GM12878 (cell line): ENCODE data around the gene PRRT4. TPM values are rescaled to one million over a fixed set of nuclear protein-coding genes. Genes with fewer than 3 reads are reported as not detected.

Experiments used
- ATAC-seq: fragments of 200-7000 bp; cut with Tn5 transposase; 3 replicates; pipeline ENCODE4 v1.9.1; 2020; ENCODE audit warnings: mild to moderate bottlenecking, moderate library complexity
- BruUV-seq: library from RNA; stranded (reverse); fragments of 400-500 nt; replicated peaks from 2 replicates; lab custom pipeline; 2021; lab: Mats Ljungman, UMichigan
- CTCF ChIA-PET: fragments of 300-600 bp; sonication (Branson Sonifier 250); formaldehyde crosslinking; extraction: SDS; loops from one replicate; lab custom pipeline; 2021; ENCODE audit warnings: inconsistent platforms; lab: Yijun Ruan, JAX
- POLR2A ChIA-PET: fragments of 350-600 bp; formaldehyde crosslinking; extraction: SDS; loops from one replicate; lab custom pipeline; 2021; ENCODE audit warnings: inconsistent platforms; lab: Charles Lee
- RAD21 ChIA-PET: fragments of 300-600 bp; sonication (Branson Sonifier 250); formaldehyde crosslinking; loops from one replicate; lab custom pipeline; 2023; ENCODE audit warnings: antibody characterized with exemption; ENCODE audit not compliant: unreplicated experiment; lab: Charles Lee
- SMC1A ChIA-PET: fragments of 300-600 bp; sonication (Branson Sonifier 250); formaldehyde crosslinking; loops from one replicate; lab custom pipeline; 2023; ENCODE audit not compliant: unreplicated experiment, uncharacterized antibody; lab: Charles Lee
- DNase-seq: peaks from one replicate; pipeline ENCODE4 v3.0.0-alpha.2; 2011; ENCODE audit warnings: low read depth, low spot score
- FAIRE-seq: peaks from 3 replicates; lab custom pipeline; 2011; peaks lifted over from hg19 to GRCh38; lab: Jason Lieb, UNC
- H2AFZ ChIP-seq: 2 replicates; pipeline ENCODE4 v1.6.0; 2011; ENCODE audit warnings: low read depth, low read length, control low read depth; ENCODE audit not compliant: control insufficient read depth
- H3K27ac ChIP-seq: 2 replicates; pipeline ENCODE4 v1.5.1; 2011; ENCODE audit warnings: control low read depth; ENCODE audit not compliant: control insufficient read depth, insufficient read depth
- H3K27me3 ChIP-seq, 2 experiments: replicated peaks in 1 of 2; 2 replicates each; pipeline versions ENCODE4 v1.6.0 to v1.6.1; 2011; ENCODE audit warnings: low read length in 1 of 2; ENCODE audit not compliant: control insufficient read depth in 2 of 2, insufficient read depth in 2 of 2
- H3K36me3 ChIP-seq, 2 experiments: 2 replicates each; pipeline ENCODE4 v1.5.1; 2011; ENCODE audit warnings: low read length in 1 of 2; ENCODE audit not compliant: control insufficient read depth in 2 of 2, insufficient read depth in 2 of 2
- H3K4me1 ChIP-seq: 2 replicates; pipeline ENCODE4 v1.6.1; 2011; ENCODE audit warnings: mild to moderate bottlenecking, low read length, moderate library complexity, mixed read lengths; ENCODE audit not compliant: control insufficient read depth, insufficient read depth
- H3K4me2 ChIP-seq: 2 replicates; pipeline ENCODE4 v1.6.0; 2011; ENCODE audit warnings: control low read depth; ENCODE audit not compliant: control insufficient read depth, insufficient read depth
- H3K4me3 ChIP-seq: fragments of 200-600 bp; sonication (generic); 2 replicates; pipeline ENCODE4 v1.5.1; 2016
- H3K79me2 ChIP-seq: 2 replicates; pipeline ENCODE4 v1.6.0; 2011; ENCODE audit warnings: low read length; ENCODE audit not compliant: control insufficient read depth, insufficient read depth
- H3K9ac ChIP-seq: 2 replicates; pipeline ENCODE4 v1.8.0; 2011; ENCODE audit warnings: low read length, control low read depth, mixed read lengths; ENCODE audit not compliant: control insufficient read depth, insufficient read depth
- H3K9me3 ChIP-seq: replicated peaks from 3 replicates; pipeline ENCODE4 v1.5.1; 2011; ENCODE audit warnings: mild to moderate bottlenecking, low read length; ENCODE audit not compliant: control insufficient read depth, insufficient read depth
- H4K20me1 ChIP-seq: 2 replicates; pipeline ENCODE4 v1.6.0; 2011; ENCODE audit not compliant: control insufficient read depth, insufficient read depth
- CHD1 ChIP-seq: IDR thresholded peaks from 2 replicates; pipeline ENCODE4 v1.6.1; 2012; ENCODE audit warnings: low read depth, low read length, improper control_type of control experiment
- EGR1 ChIP-seq, 2 experiments: IDR thresholded peaks; 1 replicate in 1 of 2; 2 replicates in 1 of 2; pipeline ENCODE4 v1.6.1; 2011 to 2012; ENCODE audit warnings: low read depth in 2 of 2, low read length in 2 of 2, borderline replicate concordance in 1 of 2, mild to moderate bottlenecking in 1 of 2, moderate library complexity in 1 of 2
- EP300 ChIP-seq, 2 experiments: fragments of 150-350 bp in 1 of 2; IDR thresholded peaks; 2 replicates each; pipeline ENCODE4 v1.6.1; 2011 to 2012; ENCODE audit warnings: low read depth in 2 of 2, low read length in 2 of 2, borderline replicate concordance in 1 of 2, improper control_type of control experiment in 1 of 2, inconsistent platforms in 1 of 2; ENCODE audit not compliant: control insufficient read depth in 1 of 2
- IKZF1 ChIP-seq: fragments of 450-650 bp; conservative IDR thresholded peaks from 2 replicates; pipeline ENCODE4 v1.6.1; 2017; ENCODE audit warnings: antibody characterized with exemption, mild to moderate bottlenecking
- KDM1A ChIP-seq: fragments of 200-600 bp; sonication (generic); IDR thresholded peaks from 2 replicates; pipeline ENCODE4 v1.6.1; 2016; ENCODE audit warnings: borderline replicate concordance
- NR2F1 ChIP-seq: fragments of 450-650 bp; conservative IDR thresholded peaks from 2 replicates; pipeline ENCODE4 v1.6.1; 2017; ENCODE audit warnings: mild to moderate bottlenecking
- RCOR1 ChIP-seq: conservative IDR thresholded peaks from 2 replicates; pipeline ENCODE4 v1.6.1; 2012; ENCODE audit warnings: low read depth, low read length, improper control_type of control experiment
- RELB ChIP-seq: fragments of 450-650 bp; IDR thresholded peaks from 2 replicates; pipeline ENCODE4 v1.6.1; 2017; ENCODE audit warnings: low read depth, mild to moderate bottlenecking, moderate library complexity
- TCF3 ChIP-seq: IDR thresholded peaks from 2 replicates; pipeline ENCODE4 v1.6.1; 2012; ENCODE audit warnings: low read depth, mild to moderate bottlenecking, low read length, borderline replicate concordance; ENCODE audit not compliant: insufficient read depth
- WGBS: methylation state at CpG from one replicate; pipeline ENCODE4 v1.1.6; 2016; ENCODE audit warnings: low lambda C conversion rate; ENCODE audit not compliant: insufficient replicate concordance, insufficient coverage; ENCODE audit errors: missing lambda C conversion rate; 5-methylcytosine and 5-hydroxymethylcytosine counted together
- in situ Hi-C: fragments of 300-500 bp; cut with MboI; formaldehyde crosslinking; loops from 9 replicates; pipeline ENCODE4 v1.14.3; 2018; ENCODE audit warnings: mixed read lengths
- intact Hi-C: fragments of 100-400 bp; cut with micrococcal nuclease; formaldehyde crosslinking; loops from one replicate; pipeline ENCODE4 v1.14.2; 2022; ENCODE audit not compliant: unreplicated experiment
- polyA plus RNA-seq, 11 experiments: library from polyadenylated mRNA; depleted of rRNA in 4 of 11; unstranded in 6 of 11; stranded (reverse) in 5 of 11; fragments of >200 nt; fragmentation: Nextera tagmentation in 4 of 11; fragmentation: Illumina TruSeq in 1 of 11; extraction: Ambion mirVana in 4 of 11; extraction: Trizol in 1 of 11; gene quantifications; 1 replicate in 1 of 11; 2 replicates in 10 of 11; pipeline versions ENCODE4 v1.2.1 to v1.2.3, GENCODE V29; 2011 to 2016; ENCODE audit warnings: inconsistent platforms in 2 of 11, missing spikeins in 2 of 11, low read depth in 1 of 11
- total RNA-seq, 4 experiments: library from RNA; depleted of rRNA in 3 of 4; stranded (reverse); fragments of >200 nt in 3 of 4; fragmentation: Illumina TruSeq in 1 of 4; extraction: Trizol in 1 of 4; gene quantifications; 2 replicates each; pipeline versions ENCODE4 v1.2.1 to v1.2.3, GENCODE V29; 2013 to 2021
- TF ChIP-seq, protein P1 (sequence below): IDR thresholded peaks from 2 replicates; pipeline ENCODE4 v1.6.1; 2011; ENCODE audit warnings: borderline replicate concordance, low read depth, mild to moderate bottlenecking, moderate library complexity, mixed read lengths, low read length; ENCODE audit not compliant: insufficient read depth; ENCODE audit errors: extremely low read length
- TF ChIP-seq, protein P2 (sequence below): fragments of 450-650 bp; formaldehyde crosslinking; IDR thresholded peaks from 2 replicates; pipeline ENCODE4 v1.4.0; 2022; ENCODE audit warnings: mild to moderate bottlenecking, moderate library complexity

PRRT4 gene
- total and polyA plus RNA-seq, 10 of the 15 experiments (the other 5 are each of a cell fraction or from before 2014, with no cell fraction given), result not detected

DNA sequence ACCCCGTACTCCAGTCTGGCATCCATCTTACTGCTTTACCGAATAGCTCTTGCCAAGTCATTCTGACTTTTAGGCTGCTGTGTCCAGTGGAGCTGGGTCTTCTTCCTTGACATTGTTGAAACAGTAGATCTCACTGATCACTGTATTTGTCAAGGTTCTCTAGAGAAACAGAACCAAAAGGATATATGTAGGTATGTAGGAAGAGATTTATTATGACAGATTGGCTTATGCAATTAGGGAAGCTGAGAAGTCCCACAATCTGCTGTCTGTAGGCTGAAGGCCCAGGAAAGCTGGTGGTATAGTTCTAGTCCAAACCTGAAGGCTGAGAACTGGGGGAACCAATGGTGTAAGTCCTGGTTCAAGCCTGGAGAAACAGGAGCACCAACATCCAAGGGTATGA, 12.1 kb upstream of the PRRT4 start:
- FAIRE-seq, result no peak
- H3K27me3 ChIP-seq, result no peaks in the 10 kb centered on the region
- ATAC-seq, result no peak
- SMC1A ChIA-PET, result no interaction called here
- H3K79me2 ChIP-seq, result no peaks in the 10 kb centered on the region
- no peak for DNase-seq
- H3K9ac ChIP-seq, result no peak overlapping the region
- 82% methylated on average over 2 of the region's 2 CpGs for WGBS
- TF ChIP-seq CHD1, result no peak
- TF ChIP-seq NR2F1, result no peak
- no peaks in the 10 kb centered on the region for H4K20me1 ChIP-seq
- H3K36me3 ChIP-seq, result no peaks in the 10 kb centered on the region
- no peak overlapping the region for H3K4me2 ChIP-seq
- no peak overlapping the region for H3K4me3 ChIP-seq
- intact Hi-C loops, result no loop called here
- CTCF ChIA-PET, result interaction anchor here (0.6 to 2.5 kb wide), 6 partner anchors 7 to 51 kb away, joined by 3 to 15 read pairs (median 4); no protein-coding TSS in a partner anchor
- POLR2A ChIA-PET, result no interaction called here
- BruUV-seq, result no TSS peak
- in situ Hi-C loops, result no loop called here
- H3K4me1 ChIP-seq, result no peaks in the 10 kb centered on the region
- no peaks in the 10 kb centered on the region for H3K9me3 ChIP-seq
- RAD21 ChIA-PET, result interaction anchor here (0.6 kb wide), 1 partner anchor 14 kb away, joined by 3 read pairs; no protein-coding TSS in a partner anchor
- no peak overlapping the region for H3K27ac ChIP-seq
- H2AFZ ChIP-seq, result no peak overlapping the region

DNA sequence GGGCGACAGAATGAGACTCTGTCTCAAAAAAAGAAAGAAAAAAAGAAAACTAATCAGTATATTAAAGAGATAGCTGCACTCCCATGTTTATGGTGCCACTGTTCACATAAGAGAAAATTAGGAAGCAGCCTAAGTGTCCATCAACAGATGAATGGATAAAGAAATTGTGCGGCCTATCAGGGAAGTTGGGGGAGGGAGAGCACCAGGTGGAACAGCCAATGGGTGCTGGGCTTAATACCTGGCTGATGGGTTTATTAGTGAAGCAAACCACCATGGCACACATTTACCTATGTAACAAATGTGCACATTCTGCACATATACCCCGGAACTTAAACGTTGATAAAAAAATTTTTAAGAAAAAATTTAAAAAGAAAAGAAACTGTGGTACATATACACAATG, 9.0 kb upstream of the PRRT4 start:
- ChIA-PET RAD21 (no interaction called here), POLR2A (no interaction called here), CTCF (interaction anchor here (0.7 to 2.4 kb wide), 3 partner anchors 11 to 1054 kb away, joined by 3 to 7 read pairs (median 4); no protein-coding TSS in a partner anchor), SMC1A (no interaction called here)
- H3K27ac ChIP-seq, result no peak overlapping the region
- H3K27me3 ChIP-seq, result peaks cover 0 to 4% of the 10 kb centered on the region in 2 experiments; a peak in 1 of 4 replicates
- H3K79me2 ChIP-seq, result no peaks in the 10 kb centered on the region
- intact Hi-C loops (no loop called here), in situ Hi-C loops (no loop called here)
- DNase-seq (no peak), FAIRE-seq (no peak), ATAC-seq (no peak)
- no peak overlapping the region for H3K4me3 ChIP-seq
- no peaks in the 10 kb centered on the region for H3K4me1 ChIP-seq
- H3K9me3 ChIP-seq, result no peaks in the 10 kb centered on the region
- no peaks in the 10 kb centered on the region for H3K36me3 ChIP-seq
- no peaks in the 10 kb centered on the region for H4K20me1 ChIP-seq
- H3K9ac ChIP-seq, result no peak overlapping the region
- no peak overlapping the region for H2AFZ ChIP-seq
- H3K4me2 ChIP-seq, result no peak overlapping the region
- BruUV-seq, result no TSS peak
- 40% methylated on average over 4 of the region's 4 CpGs for WGBS
- TF ChIP-seq IKZF1, result no peak
- no peak for TF ChIP-seq TCF3
- TF ChIP-seq, protein P1, sequence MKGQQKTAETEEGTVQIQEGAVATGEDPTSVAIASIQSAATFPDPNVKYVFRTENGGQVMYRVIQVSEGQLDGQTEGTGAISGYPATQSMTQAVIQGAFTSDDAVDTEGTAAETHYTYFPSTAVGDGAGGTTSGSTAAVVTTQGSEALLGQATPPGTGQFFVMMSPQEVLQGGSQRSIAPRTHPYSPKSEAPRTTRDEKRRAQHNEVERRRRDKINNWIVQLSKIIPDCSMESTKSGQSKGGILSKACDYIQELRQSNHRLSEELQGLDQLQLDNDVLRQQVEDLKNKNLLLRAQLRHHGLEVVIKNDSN, result no peak
- no peak for TF ChIP-seq KDM1A
- no peak for TF ChIP-seq RELB
- TF ChIP-seq, protein P2, sequence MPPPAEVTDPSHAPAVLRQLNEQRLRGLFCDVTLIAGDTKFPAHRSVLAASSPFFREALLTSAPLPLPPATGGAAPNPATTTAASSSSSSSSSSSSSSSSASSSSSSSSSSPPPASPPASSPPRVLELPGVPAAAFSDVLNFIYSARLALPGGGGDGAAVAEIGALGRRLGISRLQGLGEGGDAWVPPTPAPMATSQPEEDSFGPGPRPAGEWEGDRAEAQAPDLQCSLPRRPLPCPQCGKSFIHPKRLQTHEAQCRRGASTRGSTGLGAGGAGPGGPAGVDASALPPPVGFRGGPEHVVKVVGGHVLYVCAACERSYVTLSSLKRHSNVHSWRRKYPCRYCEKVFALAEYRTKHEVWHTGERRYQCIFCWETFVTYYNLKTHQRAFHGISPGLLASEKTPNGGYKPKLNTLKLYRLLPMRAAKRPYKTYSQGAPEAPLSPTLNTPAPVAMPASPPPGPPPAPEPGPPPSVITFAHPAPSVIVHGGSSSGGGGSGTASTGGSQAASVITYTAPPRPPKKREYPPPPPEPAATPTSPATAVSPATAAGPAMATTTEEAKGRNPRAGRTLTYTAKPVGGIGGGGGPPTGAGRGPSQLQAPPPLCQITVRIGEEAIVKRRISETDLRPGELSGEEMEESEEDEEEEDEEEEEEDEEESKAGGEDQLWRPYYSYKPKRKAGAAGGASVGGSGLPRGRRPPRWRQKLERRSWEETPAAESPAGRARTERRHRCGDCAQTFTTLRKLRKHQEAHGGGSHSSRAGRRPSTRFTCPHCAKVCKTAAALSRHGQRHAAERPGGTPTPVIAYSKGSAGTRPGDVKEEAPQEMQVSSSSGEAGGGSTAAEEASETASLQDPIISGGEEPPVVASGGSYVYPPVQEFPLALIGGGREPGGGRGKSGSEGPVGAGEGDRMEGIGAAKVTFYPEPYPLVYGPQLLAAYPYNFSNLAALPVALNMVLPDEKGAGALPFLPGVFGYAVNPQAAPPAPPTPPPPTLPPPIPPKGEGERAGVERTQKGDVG (CRISPR knock-in tag), result no peak
- TF ChIP-seq EP300 (IDR thresholded peaks at IDR 0.05; ENCODE audit: borderline replicate concordance in 1 of 2, control insufficient read depth in 1 of 2, low read depth in 2 of 2, low read length in 2 of 2), result no peak
- TF ChIP-seq EGR1 (IDR thresholded peaks at IDR 0.05; ENCODE audit: borderline replicate concordance in 1 of 2, low read depth in 2 of 2, low read length in 2 of 2), result no peak
- TF ChIP-seq RCOR1, result no peak
